Measurements from ENCODE around the gene ERGIC1. TPM values are rescaled to one million over a fixed set of nuclear protein-coding genes. Genes with fewer than 3 reads are reported as not detected.
A peak's percentile ranks its signal among the peaks of the same experiment; 100 is the strongest.

ERGIC1 gene
- total RNA-seq, 1 donor from 2014 or later, result 76.9 TPM

DNA sequence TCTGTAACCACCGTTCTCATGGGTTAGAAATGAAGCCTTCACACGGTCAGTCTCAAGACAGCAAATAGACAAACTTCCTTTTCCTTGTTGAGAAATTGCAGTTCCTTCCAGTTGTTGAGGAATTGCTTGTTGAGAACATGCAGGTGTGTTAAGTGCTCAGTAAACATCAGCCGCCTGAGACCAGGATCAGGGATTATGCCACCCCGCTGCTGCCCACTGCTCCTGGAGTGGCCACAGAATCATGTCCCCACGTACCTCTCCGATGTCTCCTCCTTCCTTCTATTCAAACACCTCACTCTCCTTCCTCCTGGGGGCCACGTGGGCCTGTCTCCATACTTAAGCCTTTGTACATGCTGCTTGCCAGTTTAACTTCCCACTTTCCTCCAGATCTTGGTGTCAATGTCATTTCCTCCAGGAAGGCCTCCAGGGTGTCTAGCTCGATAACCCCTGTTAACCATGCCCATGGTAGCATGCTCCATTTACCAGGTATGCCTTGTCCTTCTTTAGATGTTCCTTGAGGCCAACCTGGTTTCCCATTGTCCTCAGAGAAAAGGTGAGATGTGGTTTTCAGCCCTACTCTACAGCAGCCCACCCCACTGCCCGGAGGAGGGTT is 91.4 kb downstream of the ERGIC1 start:
- no peak for DNase-seq (ENCODE audit: low spot score)
- intact Hi-C loops (cut with DNase I), result no loop called here

DNA sequence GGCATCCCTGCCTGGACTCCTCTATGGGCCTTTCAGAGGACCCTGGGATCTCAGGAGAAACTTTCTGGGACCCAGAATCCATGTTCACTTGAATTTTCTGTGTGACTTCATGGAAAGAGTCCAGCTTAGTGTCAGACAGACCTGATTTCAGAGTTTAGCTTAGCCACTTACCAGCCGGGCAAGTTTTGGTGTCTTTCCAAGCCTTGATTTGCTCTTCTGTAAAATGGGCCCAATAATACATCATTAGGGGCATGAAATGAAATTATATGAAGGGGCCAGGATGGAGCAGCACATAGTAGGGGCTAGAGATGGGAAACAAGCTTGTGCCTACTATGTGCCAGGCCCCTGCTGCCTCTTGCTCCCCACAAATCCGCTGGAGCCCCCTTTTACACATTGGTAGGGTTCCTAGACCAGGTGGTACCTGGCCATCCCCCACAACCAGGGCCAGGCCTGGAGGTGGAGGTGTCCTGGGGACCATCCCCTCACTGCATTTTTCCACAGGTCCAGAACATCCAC is 92.0 kb downstream of the ERGIC1 start:
- intact Hi-C loops (cut with DNase I), result no loop called here
- DNase-seq (ENCODE audit: low spot score), result no peak

DNA sequence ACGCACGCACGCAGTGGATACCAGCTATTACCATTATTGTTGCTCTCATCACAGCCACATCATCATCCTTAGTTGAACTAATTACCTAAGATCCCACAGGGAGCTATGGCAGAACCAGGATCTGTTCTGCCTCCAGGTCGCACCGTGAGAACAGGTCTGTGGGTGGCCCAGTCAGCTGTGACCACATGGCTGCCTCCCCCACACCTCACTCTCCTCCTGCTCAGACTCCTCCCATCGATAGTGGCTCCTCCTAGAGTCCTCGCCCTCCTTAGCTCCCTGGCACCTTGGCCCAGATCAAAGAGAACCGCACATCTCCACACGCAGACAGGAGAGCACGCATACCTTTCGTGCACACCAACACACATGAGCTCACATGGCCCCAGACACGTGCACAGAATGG is 92.7 kb downstream of the ERGIC1 start:
- intact Hi-C loops (cut with DNase I), result no loop called here
- no peak for DNase-seq (ENCODE audit: low spot score)

DNA sequence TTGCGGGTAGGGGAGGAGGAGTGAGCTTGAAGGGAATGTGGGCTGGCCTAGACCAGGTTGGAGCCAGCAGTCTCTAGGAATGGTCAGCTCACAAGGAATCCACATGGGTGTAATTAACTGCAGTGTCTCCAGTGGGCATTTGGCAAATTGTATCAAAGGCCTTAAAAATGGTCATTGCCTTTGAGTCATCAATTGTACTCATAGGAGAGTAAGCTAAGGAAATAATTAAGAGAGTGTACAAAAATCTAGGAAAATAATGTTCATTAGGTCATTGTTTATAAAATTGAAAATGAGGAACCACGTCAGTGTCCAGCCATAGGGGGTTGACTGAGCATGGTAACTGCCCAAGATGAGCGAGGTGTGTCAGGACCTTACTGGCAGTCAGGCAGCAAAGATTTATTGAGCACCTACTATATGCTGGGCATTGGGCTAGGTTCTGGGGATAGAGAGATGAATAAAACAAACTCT is 95.4 kb downstream of the ERGIC1 start:
- intact Hi-C loops (cut with DNase I), result no loop called here

DNA sequence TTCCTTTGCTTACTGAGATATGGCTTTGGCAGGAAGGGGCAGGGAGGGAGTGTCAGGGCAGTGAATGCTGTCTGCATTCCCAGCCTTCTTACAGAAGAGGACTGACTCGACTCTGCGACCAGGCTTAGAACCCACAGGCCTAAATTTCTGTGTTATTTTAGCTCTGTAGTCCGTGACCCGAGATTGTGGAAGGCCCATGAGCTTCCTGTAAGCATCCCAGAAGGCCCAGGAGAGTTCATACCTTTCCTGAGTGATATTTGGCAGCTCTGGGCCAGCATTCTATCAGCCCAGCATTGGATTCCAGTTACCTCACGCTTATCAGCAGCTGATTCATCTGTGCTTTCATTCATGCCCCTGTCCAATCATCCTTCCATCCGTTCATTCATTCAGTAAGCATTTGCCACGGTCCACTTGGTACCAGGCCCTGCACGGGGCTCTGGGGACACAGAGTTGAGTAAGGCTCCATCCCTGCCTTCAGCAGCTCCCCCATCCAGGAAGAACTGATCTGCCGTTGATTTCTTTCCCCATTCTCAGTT is 97.0 kb downstream of the ERGIC1 start:
- intact Hi-C loops (cut with DNase I), result loop anchor here (5.0 kb wide), 1 partner anchor 454 kb away; no protein-coding TSS in a partner anchor
- DNase-seq (ENCODE audit: low spot score), result no peak

More for the DNA sequence above, 95.4 kb downstream of the ERGIC1 start:
- DNase-seq (ENCODE audit: low spot score), result no peak

DNA sequence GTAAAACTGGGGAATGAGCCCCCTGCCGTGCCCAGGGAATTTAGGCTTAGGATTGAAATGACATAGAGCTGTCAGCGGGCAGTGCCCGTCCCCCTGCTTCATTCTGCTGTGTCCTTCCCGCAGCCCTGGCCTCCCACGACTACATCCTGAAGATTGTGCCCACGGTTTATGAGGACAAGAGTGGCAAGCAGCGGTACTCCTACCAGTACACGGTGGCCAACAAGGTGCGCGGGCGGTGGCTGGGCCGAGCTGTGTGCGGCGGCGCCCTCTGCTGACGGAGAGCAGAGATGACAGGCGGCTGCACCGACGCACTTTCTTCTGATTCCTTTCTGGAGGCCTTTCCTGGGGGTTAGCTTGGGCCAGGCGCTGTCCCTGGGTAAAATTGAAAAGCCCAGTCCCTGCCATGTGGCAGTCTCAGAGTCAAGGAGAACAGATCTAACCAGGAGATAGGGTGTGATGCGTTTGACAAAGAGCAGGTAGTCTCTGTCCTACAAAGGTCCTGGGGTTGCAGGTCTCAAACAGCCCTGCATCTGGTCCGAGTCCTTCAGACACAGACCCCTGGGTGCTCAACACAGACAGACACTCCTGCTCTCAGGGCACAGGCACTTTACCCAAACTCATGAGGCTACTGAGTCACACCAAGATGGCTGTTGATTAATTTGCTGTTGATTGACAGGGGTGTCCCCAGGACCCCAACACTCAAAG is 98.4 kb downstream of the ERGIC1 start:
- DNase-seq (ENCODE audit: low spot score), result peak; percentile 91
- intact Hi-C loops (cut with DNase I), result loop anchor here (1.0 to 5.0 kb wide), 3 partner anchors 162 to 455 kb away; partner anchors contain the start of gene DUSP1

DNA sequence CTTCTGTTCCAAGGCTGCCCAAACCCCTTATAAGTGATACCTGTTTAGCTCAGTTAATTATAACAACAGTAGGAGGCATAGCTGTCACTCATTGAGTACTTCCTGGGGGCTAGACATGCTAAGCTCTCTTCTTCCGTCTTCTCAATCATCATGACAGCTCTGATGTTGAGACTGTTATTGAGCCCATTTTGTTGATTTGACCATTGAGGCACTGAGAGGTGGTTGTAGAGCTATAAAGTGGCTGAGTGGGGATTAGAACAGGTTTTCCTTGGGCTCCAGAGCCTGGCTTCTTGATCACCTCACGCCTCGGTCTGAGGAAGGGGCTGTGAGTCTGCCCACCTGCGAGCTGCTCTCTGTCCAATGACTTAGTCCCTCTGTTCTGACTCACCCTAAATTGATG is 99.2 kb downstream of the ERGIC1 start:
- DNase-seq (ENCODE audit: low spot score), result no peak
- intact Hi-C loops (cut with DNase I), result loop anchor here (2.0 to 5.0 kb wide), 2 partner anchors 162 to 456 kb away; partner anchors contain the start of gene DUSP1

DNA sequence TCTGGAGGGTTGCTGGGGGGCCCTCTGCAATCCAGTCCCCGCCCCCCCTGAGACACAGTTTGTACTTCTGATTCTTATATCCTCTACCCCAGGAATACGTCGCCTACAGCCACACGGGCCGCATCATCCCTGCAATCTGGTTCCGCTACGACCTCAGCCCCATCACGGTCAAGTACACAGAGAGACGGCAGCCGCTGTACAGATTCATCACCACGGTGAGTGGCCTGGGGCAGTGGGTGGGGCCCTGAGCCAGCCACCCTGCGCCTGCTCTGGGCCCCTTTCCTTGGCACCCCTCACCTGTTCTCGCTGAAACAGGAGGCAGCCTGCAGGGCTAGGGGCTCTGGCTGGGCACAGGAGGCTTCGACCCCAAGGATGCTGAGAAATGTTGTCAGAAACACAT is 101.0 kb downstream of the ERGIC1 start:
- intact Hi-C loops (cut with DNase I), result no loop called here
- no peak for DNase-seq (ENCODE audit: low spot score)

DNA sequence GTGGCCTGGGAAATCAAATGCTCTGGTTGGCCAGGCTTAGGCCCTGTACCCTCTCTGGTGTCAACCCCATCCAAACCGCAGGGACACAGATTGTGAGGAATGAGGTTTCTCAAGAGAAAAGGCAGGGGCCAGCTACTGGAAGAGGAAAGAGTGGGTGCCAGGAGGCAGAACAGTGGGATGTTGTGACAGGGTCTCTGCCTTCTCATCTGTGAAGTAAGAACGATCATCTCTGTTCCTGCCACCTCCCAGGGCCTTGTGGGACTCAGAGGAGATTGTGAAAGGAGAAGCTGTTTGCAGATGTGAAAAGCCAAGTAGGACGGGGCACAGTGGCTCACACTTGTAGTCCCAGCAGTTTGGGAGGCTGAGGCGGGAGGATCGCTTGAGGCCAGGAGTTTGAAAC is 102.3 kb downstream of the ERGIC1 start:
- no peak for DNase-seq (ENCODE audit: low spot score)
- intact Hi-C loops (cut with DNase I), result no loop called here

DNA sequence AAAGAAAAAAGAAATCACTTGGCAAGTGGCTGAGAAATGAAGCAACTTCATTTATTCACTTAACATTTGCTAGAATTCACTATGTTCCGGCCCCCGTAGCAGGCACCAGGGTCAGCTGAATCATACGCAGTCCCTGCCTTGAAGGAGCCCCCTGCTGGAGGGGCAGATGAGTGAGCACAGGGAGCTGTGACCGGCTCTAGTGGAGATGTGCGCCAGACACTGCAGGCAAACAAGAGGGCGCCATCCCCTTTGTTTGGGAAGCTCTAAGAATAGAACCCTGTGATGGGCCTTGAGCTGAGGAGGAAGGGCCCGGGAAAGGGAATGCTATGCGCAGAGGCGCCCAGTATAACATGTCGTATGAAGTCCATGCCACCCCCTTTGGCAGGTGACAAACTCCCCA is 105.0 kb downstream of the ERGIC1 start:
- intact Hi-C loops (cut with DNase I), result no loop called here
- DNase-seq (ENCODE audit: low spot score), result no peak

DNA sequence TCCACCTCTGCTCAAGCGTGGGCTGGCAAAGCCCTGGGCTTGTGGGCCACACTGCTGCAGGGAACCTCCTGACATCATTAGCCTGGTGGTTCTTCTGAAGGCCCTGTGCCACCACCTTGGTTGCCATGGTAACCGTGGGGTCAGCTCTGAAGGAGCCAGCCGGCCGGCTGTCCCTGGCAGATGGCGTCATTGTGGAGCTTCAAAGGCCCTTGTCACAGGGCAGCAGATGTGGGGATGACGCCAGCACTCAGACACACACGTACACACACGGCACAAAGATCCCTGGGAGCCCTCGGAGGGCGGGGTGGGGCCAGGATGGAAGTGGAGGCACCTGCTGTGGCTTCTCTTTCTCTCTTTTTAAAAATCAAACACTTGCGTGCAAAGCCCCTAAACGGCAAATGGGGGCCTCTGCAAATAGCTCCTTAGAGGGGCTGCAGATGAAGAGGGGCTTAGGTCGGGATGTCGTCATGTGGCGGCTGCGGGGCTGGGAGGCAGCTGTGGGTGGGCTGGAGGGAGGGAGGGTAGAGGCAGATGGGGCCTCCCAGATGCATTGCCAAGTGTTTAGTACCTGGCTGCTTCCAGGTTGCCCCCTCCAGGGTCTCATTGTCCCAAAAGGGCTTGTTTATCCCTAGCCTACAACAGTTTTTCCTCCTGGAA is 105.7 kb downstream of the ERGIC1 start:
- intact Hi-C loops (cut with DNase I), result no loop called here
- no peak for DNase-seq (ENCODE audit: low spot score)

DNA sequence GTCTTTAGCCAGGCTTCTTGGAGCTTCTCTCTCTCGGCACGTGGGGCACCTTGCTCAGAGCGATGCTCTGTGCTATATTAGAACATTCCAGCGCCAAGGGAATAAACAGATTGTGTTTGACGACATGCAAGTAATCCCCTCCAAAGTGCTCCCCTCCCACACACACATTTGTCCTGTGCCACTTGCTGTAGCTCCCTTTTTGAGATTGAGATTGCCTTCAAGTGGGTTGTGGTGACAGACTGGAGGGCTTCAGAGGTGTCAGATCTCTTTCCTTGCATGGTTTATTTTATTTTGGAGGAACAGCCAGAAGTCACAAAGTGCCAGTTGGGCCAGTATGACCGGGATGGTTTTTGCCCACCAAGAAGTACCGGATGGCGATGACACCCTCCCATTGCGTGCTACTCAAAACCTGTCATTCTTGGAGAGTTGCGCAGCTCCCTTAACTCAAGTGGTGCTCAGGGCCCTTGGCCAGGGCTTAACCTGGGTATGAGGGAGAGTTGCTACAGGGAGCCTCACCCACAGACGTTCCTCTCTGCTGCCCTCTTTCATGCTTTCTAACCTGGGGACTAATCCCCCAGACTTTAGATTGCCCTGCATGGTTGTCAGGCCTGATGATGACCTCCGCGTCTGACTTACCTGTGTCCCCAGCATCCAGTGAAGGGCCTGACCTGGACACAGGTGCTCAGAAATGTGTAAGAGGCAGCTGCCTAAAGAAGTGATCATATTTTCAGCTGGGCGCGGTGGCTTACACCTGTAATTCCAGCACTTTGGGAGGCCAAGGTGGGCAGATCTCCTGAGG is 106.4 kb downstream of the ERGIC1 start:
- no peak for DNase-seq (ENCODE audit: low spot score)
- intact Hi-C loops (cut with DNase I), result no loop called here

DNA sequence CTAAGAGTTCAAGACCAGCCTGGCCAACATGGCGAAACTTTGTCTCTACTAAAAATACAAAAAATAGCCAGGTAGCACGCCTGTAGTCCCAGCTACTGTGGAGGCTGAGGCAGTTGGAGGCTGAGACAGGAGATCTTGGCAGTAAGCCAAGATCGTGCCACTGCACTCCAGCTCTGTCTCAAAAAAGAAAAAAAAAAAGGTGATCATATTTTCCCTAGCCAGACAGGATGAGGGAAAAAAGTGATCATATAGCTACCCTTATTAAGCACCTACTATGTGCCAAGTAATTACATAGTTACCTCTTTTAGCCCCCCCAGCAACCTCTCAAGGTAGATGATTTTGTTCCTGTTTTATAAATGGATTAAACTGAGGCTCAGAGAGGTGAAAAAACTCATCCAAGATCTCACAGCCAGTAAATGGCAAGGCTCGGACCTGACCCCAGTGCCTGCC is 107.0 kb downstream of the ERGIC1 start:
- DNase-seq (ENCODE audit: low spot score), result no peak
- intact Hi-C loops (cut with DNase I), result no loop called here

DNA sequence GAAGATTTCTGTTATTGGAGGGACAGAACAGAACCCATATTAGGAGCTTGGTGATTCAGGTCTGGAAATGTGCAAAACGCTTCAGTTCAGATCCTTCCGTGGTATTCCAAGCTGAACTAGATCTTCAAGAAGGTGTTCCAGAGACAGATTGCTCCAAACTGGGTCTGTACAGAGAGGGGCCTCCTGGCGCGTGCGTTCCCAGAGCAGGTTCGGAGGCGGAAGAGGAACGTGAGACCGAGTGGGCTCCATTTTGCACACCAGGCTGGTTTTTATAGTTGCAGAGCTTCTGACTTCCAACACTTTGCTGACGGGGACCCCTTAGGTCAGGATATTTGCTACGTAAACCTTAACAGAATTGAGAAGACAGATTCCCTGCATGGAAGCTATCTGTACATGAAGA is 108.5 kb downstream of the ERGIC1 start:
- intact Hi-C loops (cut with DNase I), result no loop called here
- no peak for DNase-seq (ENCODE audit: low spot score)

DNA sequence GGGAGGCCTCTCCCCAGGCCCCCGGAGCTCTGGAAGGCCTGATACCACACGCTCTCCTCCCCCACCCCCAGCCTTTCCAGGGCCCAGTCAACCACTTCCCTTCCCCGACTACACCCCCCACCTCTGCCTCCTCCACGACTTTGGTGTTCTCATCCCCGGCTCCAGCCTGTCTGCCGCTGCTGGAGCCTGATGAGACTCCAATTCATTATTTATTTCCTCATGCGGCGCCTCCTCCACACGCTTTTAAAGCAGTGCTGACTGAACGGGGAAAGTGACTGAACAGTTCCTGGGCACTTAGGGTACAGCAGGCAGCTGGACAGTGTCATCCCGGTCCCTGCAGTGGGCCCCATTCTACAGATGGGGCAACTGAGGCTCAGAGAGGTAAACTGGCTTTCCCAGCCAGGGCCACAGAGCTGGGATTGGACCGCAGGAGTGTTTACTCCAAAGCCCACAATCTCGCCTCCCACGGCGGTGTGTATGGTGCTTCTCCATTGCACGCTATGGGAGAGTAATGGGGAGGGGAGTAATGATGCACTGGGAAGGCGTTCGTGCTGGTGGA is 109.3 kb downstream of the ERGIC1 start:
- intact Hi-C loops (cut with DNase I), result no loop called here
- DNase-seq (ENCODE audit: low spot score), result no peak

DNA sequence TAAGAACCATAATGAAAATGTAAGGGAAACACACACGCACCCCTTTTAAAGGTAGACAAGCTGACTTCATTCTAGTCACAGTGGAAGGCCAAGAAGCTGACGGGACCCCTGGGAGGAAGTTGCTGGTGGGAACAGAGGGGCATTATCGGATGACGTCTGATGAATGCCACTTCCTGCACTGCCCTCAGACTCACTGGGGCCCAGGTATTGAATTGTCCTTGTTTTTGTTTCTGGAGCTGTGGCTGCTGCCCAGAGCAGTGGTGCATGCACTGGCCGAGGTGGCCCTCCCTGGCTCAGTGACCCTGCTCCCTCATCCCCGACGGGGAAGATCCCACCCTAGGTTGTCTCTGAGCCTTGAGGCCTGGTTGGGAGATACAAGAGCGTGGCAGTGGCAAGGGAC is 109.9 kb downstream of the ERGIC1 start:
- intact Hi-C loops (cut with DNase I), result no loop called here
- no peak for DNase-seq (ENCODE audit: low spot score)

DNA sequence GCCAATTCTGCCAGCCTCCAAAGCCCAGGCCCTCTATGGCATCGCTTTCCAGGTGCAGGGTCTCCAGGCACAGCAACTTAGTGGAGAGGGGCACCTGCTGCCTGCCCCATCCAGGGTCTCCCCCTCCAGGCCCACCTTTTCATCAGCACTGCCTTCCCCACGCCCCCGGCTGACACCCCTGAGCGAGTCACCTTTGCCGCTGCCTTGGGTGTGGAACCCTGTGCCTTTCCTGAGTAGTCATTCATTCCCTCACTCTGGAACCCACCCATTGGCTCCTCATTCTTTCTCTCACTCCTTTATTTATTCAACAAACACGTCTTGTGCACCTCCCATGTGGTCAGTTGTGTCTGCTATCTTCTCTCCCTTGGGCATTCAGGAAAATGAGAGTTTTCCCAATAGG is 110.7 kb downstream of the ERGIC1 start:
- intact Hi-C loops (cut with DNase I), result no loop called here
- DNase-seq (ENCODE audit: low spot score), result no peak

DNA sequence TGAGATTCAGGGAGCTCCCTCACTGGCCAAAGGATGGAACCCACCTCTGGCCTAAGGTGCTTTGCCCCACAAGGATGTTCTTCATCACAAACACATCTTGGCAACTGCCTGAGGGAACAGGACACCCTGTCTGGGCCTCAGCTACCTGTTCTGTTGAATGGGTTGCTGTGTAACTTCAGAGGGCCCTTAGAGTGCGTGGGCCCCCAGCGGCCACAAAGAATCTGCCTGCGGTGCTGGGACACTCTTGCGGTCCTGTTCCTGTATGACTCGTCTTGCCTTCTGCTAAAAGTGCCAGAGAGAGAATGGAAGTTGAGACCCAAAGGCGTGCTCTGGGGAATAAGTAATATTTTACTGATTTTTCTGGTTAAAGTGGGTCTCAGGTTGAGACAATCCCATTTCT is 111.1 kb downstream of the ERGIC1 start:
- intact Hi-C loops (cut with DNase I), result no loop called here
- no peak for DNase-seq (ENCODE audit: low spot score)

DNA sequence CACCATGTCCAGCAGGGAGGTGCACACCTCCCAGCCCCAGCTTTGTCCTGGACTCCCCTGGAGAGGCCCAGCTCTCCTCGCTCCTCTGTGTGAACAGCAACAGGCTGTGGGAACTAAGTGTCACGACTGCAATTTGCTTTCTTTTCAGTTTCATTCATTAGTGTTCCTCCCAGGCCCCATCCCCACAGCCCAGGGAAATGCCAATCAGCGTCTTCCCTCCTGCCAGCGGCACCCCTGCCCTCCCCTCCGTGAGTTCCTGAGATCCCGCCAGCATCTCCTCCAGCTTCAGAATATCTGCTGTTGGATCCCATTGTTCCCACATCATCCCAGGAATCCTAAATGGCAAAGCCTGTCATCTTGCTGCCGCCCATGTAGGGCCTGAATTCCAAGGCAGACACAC is 112.1 kb downstream of the ERGIC1 start:
- no peak for DNase-seq (ENCODE audit: low spot score)
- intact Hi-C loops (cut with DNase I), result no loop called here

Measured in cardiac septum (tissue), 1 donor.